ENCODE data around the gene FAM83F.

FAM83F gene

GRCh38 chr22:40036126-40036525, 41.4 kb downstream of the FAM83F start:
- no peak for DNase-seq (ENCODE audit: low spot score)

GRCh38 chr22:40036591-40037225, 42.0 kb downstream of the FAM83F start:
- DNase-seq (ENCODE audit: low spot score), result peak; percentile 76

- DNase-seq (ENCODE audit: low spot score), result no peak
These were observed 42.6 kb downstream of the FAM83F start for GRCh38 chr22:40037320-40037719.

- no peak for DNase-seq (ENCODE audit: low spot score)
These were observed 44.8 kb downstream of the FAM83F start for GRCh38 chr22:40039482-40040115.

- DNase-seq (ENCODE audit: low spot score), result no peak
These were observed 46.2 kb downstream of the FAM83F start for GRCh38 chr22:40040927-40041326.

GRCh38 chr22:40041366-40042137, 46.8 kb downstream of the FAM83F start:
- DNase-seq (ENCODE audit: low spot score), result no peak

GRCh38 chr22:40042312-40042711, 47.6 kb downstream of the FAM83F start:
- no peak for DNase-seq (ENCODE audit: low spot score)

GRCh38 chr22:40043081-40043480, 48.3 kb downstream of the FAM83F start:
- no peak for DNase-seq (ENCODE audit: low spot score)

- DNase-seq (ENCODE audit: low spot score), result no peak
These were observed 49.0 kb downstream of the FAM83F start for GRCh38 chr22:40043793-40044101.

GRCh38 chr22:40044102-40044869, 49.5 kb downstream of the FAM83F start:
- DNase-seq (ENCODE audit: low spot score), result peak; percentile 99

- peak; percentile 51 for DNase-seq (ENCODE audit: low spot score)
These were observed 50.4 kb downstream of the FAM83F start for GRCh38 chr22:40044870-40045834.

GRCh38 chr22:40046126-40046525, 51.4 kb downstream of the FAM83F start:
- DNase-seq (ENCODE audit: low spot score), result no peak

- no peak for DNase-seq (ENCODE audit: low spot score)
These were observed 55.5 kb downstream of the FAM83F start for GRCh38 chr22:40050258-40050657.

GRCh38 chr22:40051322-40051721, 56.6 kb downstream of the FAM83F start:
- DNase-seq (ENCODE audit: low spot score), result no peak

GRCh38 chr22:40053460-40053859, 58.7 kb downstream of the FAM83F start:
- DNase-seq (ENCODE audit: low spot score), result no peak

GRCh38 chr22:40054486-40054885, 59.7 kb downstream of the FAM83F start:
- no peak for DNase-seq (ENCODE audit: low spot score)

- no peak for DNase-seq (ENCODE audit: low spot score)
These were observed 60.6 kb downstream of the FAM83F start for GRCh38 chr22:40055143-40055883.

- no peak for DNase-seq (ENCODE audit: low spot score)
These were observed 61.4 kb downstream of the FAM83F start for GRCh38 chr22:40056154-40056553.

GRCh38 chr22:40056559-40056958, 61.8 kb downstream of the FAM83F start:
- no peak for DNase-seq (ENCODE audit: low spot score)

GRCh38 chr22:40057652-40058051, 62.9 kb downstream of the FAM83F start:
- DNase-seq (ENCODE audit: low spot score), result no peak

- no peak for DNase-seq (ENCODE audit: low spot score)
These were observed 63.5 kb downstream of the FAM83F start for GRCh38 chr22:40058265-40058664.

Data from AG08396 (cell line).